Right lobe of liver (tissue), 4 donors: ENCODE results near the gene NDE1.

Experiments
- CTCF ChIP-seq, 4 donors: fragments of 200-600 bp in 3 of 4; fragments of 450-650 bp in 1 of 4; IDR thresholded peaks; one replicate each; pipeline versions ENCODE4 v1.5.1 to v1.8.0; 2016 to 2022; ENCODE audit warnings: antibody characterized with exemption in 4 of 4, mild to moderate bottlenecking in 2 of 4
- POLR2A ChIP-seq: fragments of 450-650 bp; IDR thresholded peaks from one replicate; pipeline ENCODE4 v1.6.1; 2017; ENCODE audit warnings: antibody characterized with exemption, mild to moderate bottlenecking
- donor health status: DM: no; HTN: no; CAD: no.
- donor health status: DM: no; HTN: no; CAD: no.
- donor health status: DM: no; HTN: yes; CAD: no.

- TF ChIP-seq CTCF (IDR thresholded peaks at IDR 0.05) (peak; percentile 11 to 30 (median 20)), POLR2A (no peak)
Measured at GRCh38 chr16:15642557-15643047, 7.4 kb upstream of the NDE1 start.
